ENCODE results near the gene CELF2. TPM values are rescaled to one million over a fixed set of nuclear protein-coding genes. Genes with fewer than 3 reads are reported as not detected.

Gene CELF2
- total and polyA plus RNA-seq, 7 donors: 6.0 to 83.1 (median 48.9) TPM

- intact Hi-C loops (cut with DNase I): no loop called here
Measured at GRCh38 chr10:11305825-11306593, 288.3 kb downstream of the CELF2 start.

GRCh38 chr10:11307004-11307403 is 289.3 kb downstream of the CELF2 start:
- intact Hi-C loops (cut with DNase I): no loop called here
- WGBS, 2 donors: 98% methylated on average over 6 of the region's 6 CpGs

More at GRCh38 chr10:11305825-11306593, 288.3 kb downstream of the CELF2 start:
- H3K27me3 ChIP-seq: no peaks in the 10 kb centered on the region
- no peak overlapping the region for H3K27ac ChIP-seq
- peaks cover 0 to 7% (median 3%) of the 10 kb centered on the region in 4 donors for H3K9me3 ChIP-seq
- no peak overlapping the region for H3K4me3 ChIP-seq
- no peaks in the 10 kb centered on the region for H3K4me1 ChIP-seq
- TF ChIP-seq POLR2AphosphoS5 (IDR thresholded peaks at IDR 0.05): no peak
- no peak for TF ChIP-seq CTCF (IDR thresholded peaks at IDR 0.05)
- TF ChIP-seq EP300 (IDR thresholded peaks at IDR 0.05): no peak
- no peak for TF ChIP-seq POLR2A (IDR thresholded peaks at IDR 0.05)
- WGBS, 2 donors: 98% methylated on average over 13 of the region's 13 CpGs
- peaks cover 0 to 72% (median 22%) of the 10 kb centered on the region in 4 donors for H3K36me3 ChIP-seq
- DNase-seq: no peak

GRCh38 chr10:11307937-11308336 is 290.3 kb downstream of the CELF2 start:
- intact Hi-C loops (cut with DNase I): no loop called here
- WGBS, 2 donors: 94 to 98% methylated on average over 1 of the region's 1 CpG
- DNase-seq: no peak
- Histone ChIP-seq H3K27me3 (no peaks in the 10 kb centered on the region), H3K36me3 (peaks cover 0 to 66% (median 13%) of the 10 kb centered on the region in 4 donors), H3K4me1 (no peaks in the 10 kb centered on the region), H3K4me3 (no peak overlapping the region), H3K9me3 (peaks cover 0 to 7% (median 3%) of the 10 kb centered on the region in 4 donors), H3K27ac (no peak overlapping the region)
- no peak for TF ChIP-seq POLR2AphosphoS5 (IDR thresholded peaks at IDR 0.05)
- no peak for TF ChIP-seq EP300 (IDR thresholded peaks at IDR 0.05)
- TF ChIP-seq CTCF (IDR thresholded peaks at IDR 0.05): no peak

More at GRCh38 chr10:11307004-11307403, 289.3 kb downstream of the CELF2 start:
- H3K27ac ChIP-seq: no peak overlapping the region
- peaks cover 0 to 72% (median 17%) of the 10 kb centered on the region in 4 donors for H3K36me3 ChIP-seq
- H3K9me3 ChIP-seq: peaks cover 0 to 7% (median 3%) of the 10 kb centered on the region in 4 donors
- TF ChIP-seq CTCF (IDR thresholded peaks at IDR 0.05): no peak
- no peak for TF ChIP-seq POLR2A (IDR thresholded peaks at IDR 0.05)
- TF ChIP-seq EP300 (IDR thresholded peaks at IDR 0.05): no peak
- TF ChIP-seq POLR2AphosphoS5 (IDR thresholded peaks at IDR 0.05): no peak
- H3K4me1 ChIP-seq: no peaks in the 10 kb centered on the region
- DNase-seq: no peak
- no peak overlapping the region for H3K4me3 ChIP-seq
- H3K27me3 ChIP-seq: no peaks in the 10 kb centered on the region

GRCh38 chr10:11311027-11311426 is 293.4 kb downstream of the CELF2 start:
- Histone ChIP-seq H3K27ac (no peak overlapping the region), H3K4me3 (no peak overlapping the region), H3K9me3 (peaks cover 0 to 7% (median 3%) of the 10 kb centered on the region in 4 donors), H3K4me1 (no peaks in the 10 kb centered on the region), H3K27me3 (no peaks in the 10 kb centered on the region), H3K36me3 (peaks cover 0 to 61% (median 15%) of the 10 kb centered on the region in 4 donors)
- WGBS, 2 donors: 56 to 73% methylated on average over 2 of the region's 2 CpGs
- DNase-seq: no peak
- TF ChIP-seq POLR2AphosphoS5 (IDR thresholded peaks at IDR 0.05): no peak
- TF ChIP-seq EP300 (IDR thresholded peaks at IDR 0.05): no peak
- no peak for TF ChIP-seq POLR2A (IDR thresholded peaks at IDR 0.05)
- TF ChIP-seq CTCF (IDR thresholded peaks at IDR 0.05): no peak
- intact Hi-C loops (cut with DNase I): no loop called here

All from sigmoid colon (tissue), 7 donors.